GM12865 (cell line): ENCODE measurements around the gene FRMD4A.

Source experiments
- DNase-seq: peaks from one replicate; pipeline ENCODE4 v3.0.0; 2010; ENCODE audit warnings: low read depth
- H3K4me3 ChIP-seq: 2 replicates; pipeline ENCODE4 v1.5.1; 2011; ENCODE audit warnings: mild to moderate bottlenecking, low read depth, low read length, control low read depth
- CTCF ChIP-seq: IDR thresholded peaks from 2 replicates; pipeline ENCODE4 v1.5.1; 2011; ENCODE audit warnings: low read length, control low read depth, low read depth, inconsistent platforms; ENCODE audit not compliant: insufficient read depth; ENCODE audit errors: missing control alignments

Gene FRMD4A

GRCh38 chr10:14318007-14318406, 12.7 kb downstream of the FRMD4A start:
- DNase-seq: no peak
- TF ChIP-seq CTCF: no peak
- H3K4me3 ChIP-seq: no peak overlapping the region

GRCh38 chr10:14312014-14312413, 18.7 kb downstream of the FRMD4A start:
- no peak for DNase-seq
- H3K4me3 ChIP-seq: no peak overlapping the region
- TF ChIP-seq CTCF: no peak

GRCh38 chr10:14311206-14311957, 19.3 kb downstream of the FRMD4A start:
- no peak for DNase-seq
- no peak for TF ChIP-seq CTCF
- no peak overlapping the region for H3K4me3 ChIP-seq

GRCh38 chr10:14309593-14309992, 21.1 kb downstream of the FRMD4A start:
- TF ChIP-seq CTCF: no peak
- DNase-seq: no peak
- no peak overlapping the region for H3K4me3 ChIP-seq

- no peak for TF ChIP-seq CTCF
- DNase-seq: no peak
Measured at GRCh38 chr10:14306190-14306589, 24.5 kb downstream of the FRMD4A start.

GRCh38 chr10:14304046-14304445, 26.7 kb downstream of the FRMD4A start:
- no peak for DNase-seq
- no peak overlapping the region for H3K4me3 ChIP-seq
- no peak for TF ChIP-seq CTCF

More at GRCh38 chr10:14306190-14306589, 24.5 kb downstream of the FRMD4A start:
- no peak overlapping the region for H3K4me3 ChIP-seq

GRCh38 chr10:14302035-14302434, 28.7 kb downstream of the FRMD4A start:
- peak; percentile 31 for TF ChIP-seq CTCF
- no peak overlapping the region for H3K4me3 ChIP-seq
- DNase-seq: no peak
